H1 (cell line): ENCODE data around the gene SLC35F3. TPM values are rescaled to one million over a fixed set of nuclear protein-coding genes. Genes with fewer than 3 reads are reported as not detected.

Experiments
- CTCF ChIA-PET: fragments of 300-600 bp; sonication (Branson Sonifier 250); formaldehyde crosslinking; loops from one replicate; lab custom pipeline; 2021; ENCODE audit not compliant: partially characterized antibody; lab: Charles Lee
- POLR2A ChIA-PET: fragments of 300-600 bp; sonication (Branson Sonifier 250); formaldehyde crosslinking; loops from one replicate; lab custom pipeline; 2021; ENCODE audit warnings: inconsistent platforms; ENCODE audit not compliant: partially characterized antibody; lab: Charles Lee
- DNase-seq, 2 experiments: peaks; one replicate each; pipeline versions ENCODE4 v3.0.0 to v3.0.0-alpha.2; 2010 to 2022; ENCODE audit warnings: low spot score in 2 of 2, low read depth in 1 of 2, mixed read lengths in 1 of 2
- FAIRE-seq: peaks from 2 replicates; lab custom pipeline; 2011; peaks lifted over from hg19 to GRCh38; lab: Jason Lieb, UNC
- H2AFZ ChIP-seq: 2 replicates; pipeline ENCODE4 v1.8.1; 2012; ENCODE audit warnings: low read length, inconsistent platforms
- H2AK5ac ChIP-seq: 2 replicates; pipeline ENCODE4 v1.6.1; 2013; ENCODE audit warnings: low read depth, low read length
- H2BK120ac ChIP-seq: replicated peaks from 2 replicates; pipeline ENCODE3; 2013; ENCODE audit warnings: low read depth, low read length, inconsistent platforms
- H2BK12ac ChIP-seq: 2 replicates; pipeline ENCODE4 v1.6.1; 2013; ENCODE audit warnings: low read depth, low read length
- H2BK15ac ChIP-seq: 2 replicates; pipeline ENCODE4 v1.6.1; 2013; ENCODE audit warnings: low read length
- H2BK20ac ChIP-seq: 2 replicates; pipeline ENCODE4 v1.6.1; 2013; ENCODE audit warnings: low read length
- H2BK5ac ChIP-seq: 2 replicates; pipeline ENCODE4 v1.6.1; 2013; ENCODE audit warnings: low read depth, low read length
- H3K14ac ChIP-seq: 2 replicates; pipeline ENCODE4 v1.6.1; 2013; ENCODE audit warnings: inconsistent platforms; ENCODE audit not compliant: insufficient read length
- H3K18ac ChIP-seq: 2 replicates; pipeline ENCODE4 v1.6.1; 2013; ENCODE audit warnings: low read length; ENCODE audit errors: extremely low read depth
- H3K23ac ChIP-seq: 2 replicates; pipeline ENCODE4 v1.6.1; 2013; ENCODE audit warnings: inconsistent platforms; ENCODE audit not compliant: insufficient read length
- H3K23me2 ChIP-seq: 2 replicates; pipeline ENCODE4 v1.6.1; 2013; ENCODE audit warnings: low read depth, low read length
- H3K27ac ChIP-seq: 2 replicates; pipeline ENCODE4 v1.6.1; 2011; ENCODE audit warnings: low read depth, low read length, inconsistent platforms
- H3K27me3 ChIP-seq, 4 experiments: replicated peaks in 1 of 4; 1 replicate in 1 of 4; 2 replicates in 3 of 4; pipeline versions ENCODE4 v1.6.1 to v1.8.1; 2011 to 2013; ENCODE audit warnings: low read length in 3 of 4, mild to moderate bottlenecking in 3 of 4, inconsistent platforms in 2 of 4, mixed read lengths in 2 of 4, moderate library complexity in 1 of 4; ENCODE audit not compliant: control insufficient read depth in 3 of 4, insufficient read depth in 3 of 4; ENCODE audit errors: extremely low read depth in 1 of 4
- H3K36me3 ChIP-seq, 4 experiments: 2 replicates each; pipeline versions ENCODE4 v1.6.1 to v1.8.1; 2011 to 2013; ENCODE audit warnings: mild to moderate bottlenecking in 4 of 4, low read length in 3 of 4, moderate library complexity in 2 of 4, control low read depth in 1 of 4, inconsistent platforms in 1 of 4; ENCODE audit not compliant: insufficient read depth in 4 of 4, control insufficient read depth in 2 of 4
- H3K4ac ChIP-seq: replicated peaks from 2 replicates; pipeline ENCODE3; 2013; ENCODE audit warnings: low read length, low read depth, mixed read lengths, inconsistent platforms; ENCODE audit not compliant: insufficient read length
- H3K4me1 ChIP-seq, 4 experiments: replicated peaks in 1 of 4; 1 replicate in 1 of 4; 2 replicates in 3 of 4; pipeline versions ENCODE4 v1.6.1 to v1.8.1; 2011 to 2013; ENCODE audit warnings: low read length in 3 of 4, inconsistent platforms in 2 of 4, mixed read lengths in 1 of 4; ENCODE audit not compliant: insufficient read depth in 4 of 4, control insufficient read depth in 3 of 4
- H3K4me2 ChIP-seq, 2 experiments: 2 replicates each; pipeline versions ENCODE4 v1.6.1 to v1.8.1; 2011 to 2013; ENCODE audit warnings: low read depth in 2 of 2, low read length in 2 of 2, control low read depth in 1 of 2, inconsistent platforms in 1 of 2, mild to moderate bottlenecking in 1 of 2; ENCODE audit not compliant: insufficient read depth in 1 of 2
- H3K4me3 ChIP-seq, 4 experiments: fragments of 200-600, 300-600 bp in 1 of 4; sonication (generic), shearing (Covaris generic), sonication (Bioruptor Twin) in 1 of 4; 2 replicates each; pipeline versions ENCODE4 v1.5.1 to v1.8.1; 2011 to 2016; ENCODE audit warnings: low read length in 4 of 4, low read depth in 3 of 4, control low read depth in 2 of 4, inconsistent platforms in 2 of 4, mild to moderate bottlenecking in 2 of 4, mixed read lengths in 1 of 4, moderate library complexity in 1 of 4; ENCODE audit not compliant: insufficient read depth in 2 of 4; ENCODE audit errors: extremely low read depth in 1 of 4
- H3K56ac ChIP-seq: replicated peaks from 2 replicates; pipeline ENCODE3; 2013; ENCODE audit warnings: low read depth, mild to moderate bottlenecking, mixed read lengths, low read length, inconsistent platforms; ENCODE audit not compliant: insufficient read length
- H3K79me1 ChIP-seq: 2 replicates; pipeline ENCODE4 v1.6.1; 2013; ENCODE audit warnings: low read depth, low read length, control low read depth
- H3K79me2 ChIP-seq, 2 experiments: 2 replicates each; pipeline versions ENCODE4 v1.6.1 to v1.8.1; 2012 to 2013; ENCODE audit warnings: low read length in 2 of 2, mild to moderate bottlenecking in 2 of 2, inconsistent platforms in 1 of 2; ENCODE audit not compliant: insufficient read depth in 2 of 2, control insufficient read depth in 1 of 2
- H3K9ac ChIP-seq, 4 experiments: replicated peaks in 1 of 4; 1 replicate in 1 of 4; 2 replicates in 3 of 4; pipeline versions ENCODE4 v1.6.1 to v1.8.1; 2011 to 2013; ENCODE audit warnings: low read depth in 3 of 4, low read length in 3 of 4, control low read depth in 2 of 4, mild to moderate bottlenecking in 2 of 4, moderate library complexity in 2 of 4, inconsistent platforms in 1 of 4; ENCODE audit errors: extremely low read depth in 1 of 4
- H3K9me3 ChIP-seq, 2 experiments: 2 replicates each; pipeline versions ENCODE4 v1.6.1 to v1.8.1; 2012 to 2013; ENCODE audit warnings: mild to moderate bottlenecking in 2 of 2, moderate library complexity in 2 of 2, control low read depth in 1 of 2, inconsistent platforms in 1 of 2, low read depth in 1 of 2, low read length in 1 of 2, mixed read lengths in 1 of 2; ENCODE audit not compliant: insufficient read depth in 2 of 2
- H4K20me1 ChIP-seq, 2 experiments: replicated peaks in 1 of 2; 2 replicates each; pipeline versions ENCODE3 to v1.8.1; 2011 to 2013; ENCODE audit warnings: inconsistent platforms in 2 of 2, low read length in 2 of 2, mild to moderate bottlenecking in 1 of 2; ENCODE audit not compliant: insufficient read depth in 2 of 2, control insufficient read depth in 1 of 2
- H4K5ac ChIP-seq: 2 replicates; pipeline ENCODE4 v1.6.1; 2013; ENCODE audit warnings: low read length, low read depth, mixed read lengths, inconsistent platforms; ENCODE audit not compliant: insufficient read length
- H4K8ac ChIP-seq: 2 replicates; pipeline ENCODE4 v1.8.0; 2013; ENCODE audit warnings: mild to moderate bottlenecking, moderate library complexity, low read length, inconsistent platforms; ENCODE audit not compliant: insufficient read depth; ENCODE audit errors: extremely low read depth
- H4K91ac ChIP-seq: replicated peaks from 2 replicates; pipeline ENCODE3; 2013; ENCODE audit warnings: low read length, mixed read lengths, inconsistent platforms; ENCODE audit not compliant: insufficient read length
- MAX ChIP-seq: IDR thresholded peaks from 2 replicates; pipeline ENCODE4 v1.6.1; 2012; ENCODE audit warnings: inconsistent platforms
- POLR2A ChIP-seq, 2 experiments: IDR thresholded peaks; 1 replicate in 1 of 2; 2 replicates in 1 of 2; pipeline ENCODE4 v1.6.1; 2011; ENCODE audit warnings: low read depth in 2 of 2, low read length in 2 of 2, mild to moderate bottlenecking in 2 of 2; ENCODE audit errors: control extremely low read depth in 1 of 2
- WGBS, 2 experiments: shearing (Covaris generic) in 1 of 2; methylation state at CpG; one replicate each; pipeline versions ENCODE4 v1.1.6 to v1.1.7; 2013 to 2015; ENCODE audit warnings: low lambda C conversion rate in 2 of 2, mixed read lengths in 2 of 2, inconsistent platforms in 1 of 2, low coverage in 1 of 2, missing lambda C conversion rate in 1 of 2; ENCODE audit not compliant: insufficient replicate concordance in 2 of 2, insufficient coverage in 1 of 2, insufficient read length in 1 of 2; ENCODE audit errors: extremely low coverage in 1 of 2, missing lambda C conversion rate in 1 of 2; 5-methylcytosine and 5-hydroxymethylcytosine counted together
- polyA plus RNA-seq, 7 experiments: library from polyadenylated mRNA; depleted of rRNA in 3 of 7; stranded (reverse) in 5 of 7; unstranded in 2 of 7; fragments of >200 nt in 5 of 7; fragments of 200-250 nt in 2 of 7; gene quantifications; 1 replicate in 5 of 7; 2 replicates in 1 of 7; 4 replicates in 1 of 7; pipeline versions ENCODE4 v1.2.1 to v1.2.3, GENCODE V29; 2011 to 2013; ENCODE audit warnings: missing spikeins in 2 of 7, mixed read lengths in 2 of 7
- total RNA-seq: library from RNA; stranded (reverse); fragmentation: NEBNext Ultra II Directional; extraction: Animal tissue kit (Norgen Biotek cat#: 25700); gene quantifications from 2 replicates; pipeline ENCODE4 v1.2.1, GENCODE V29; 2021

The SLC35F3 gene
- total and polyA plus RNA-seq, 2 of the 8 experiments (the other 6 are each of a cell fraction or from before 2014, with no cell fraction given) = 0.78 to 1.2 TPM

DNA sequence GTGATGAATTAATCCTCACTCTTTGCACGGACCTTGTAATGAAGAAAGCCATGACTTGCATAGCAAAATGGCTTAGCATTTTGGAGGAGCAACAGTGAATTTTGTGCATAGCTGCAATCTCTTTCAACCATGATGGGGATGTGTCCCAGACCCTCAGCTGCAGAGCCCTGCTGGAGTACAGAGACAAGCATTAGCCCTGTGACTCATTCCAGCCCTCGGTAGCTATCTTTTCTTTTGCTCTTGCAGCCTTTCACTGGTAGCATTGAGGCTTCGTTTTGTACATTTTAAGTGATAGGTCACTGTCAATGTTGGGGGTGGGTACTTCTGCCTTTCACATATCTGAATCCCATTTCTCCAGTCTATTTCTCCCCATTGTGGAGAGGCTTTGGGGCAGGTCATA is 58.4 kb downstream of the SLC35F3 start:
- CTCF ChIA-PET = interaction anchor here (0.8 kb wide), 1 partner anchor 45 kb away, joined by 3 read pairs; no protein-coding TSS in a partner anchor

More for the DNA sequence above, 58.4 kb downstream of the SLC35F3 start:
- no peak overlapping the region for H4K5ac ChIP-seq
- FAIRE-seq (no peak), DNase-seq (no peak)
- H3K23me2 ChIP-seq = no peaks in the 10 kb centered on the region
- no peak overlapping the region for H3K14ac ChIP-seq
- no peak overlapping the region for H3K56ac ChIP-seq
- no peak overlapping the region for H2BK120ac ChIP-seq
- H2AK5ac ChIP-seq = no peak overlapping the region
- H2BK20ac ChIP-seq = no peak overlapping the region
- no peaks in the 10 kb centered on the region; a peak in 1 of 8 replicates for H3K36me3 ChIP-seq
- no peak overlapping the region for H3K4me3 ChIP-seq
- H3K9me3 ChIP-seq = peaks cover 0 to 8% of the 10 kb centered on the region in 2 experiments; a peak in 2 of 4 replicates
- H3K27me3 ChIP-seq = no peaks in the 10 kb centered on the region
- H3K9ac ChIP-seq = no peak overlapping the region
- H3K18ac ChIP-seq = no peak overlapping the region
- no peak overlapping the region for H3K4me2 ChIP-seq
- H4K8ac ChIP-seq = no peak overlapping the region
- no peak overlapping the region for H3K27ac ChIP-seq
- no peak overlapping the region for H2AFZ ChIP-seq
- no peak overlapping the region for H3K4ac ChIP-seq
- no peak overlapping the region for H2BK12ac ChIP-seq
- H2BK15ac ChIP-seq = no peak overlapping the region
- no peak overlapping the region for H4K91ac ChIP-seq
- 86% methylated on average over 3 of the region's 3 CpGs; no CpG with 5 or more reads in 1 of the 2 experiments for WGBS, 2 experiments
- POLR2A ChIA-PET = no interaction called here
- no peaks in the 10 kb centered on the region; the same call in 1 of the 2 replicates for H3K79me1 ChIP-seq
- no peaks in the 10 kb centered on the region for H3K79me2 ChIP-seq
- H2BK5ac ChIP-seq = no peak overlapping the region
- TF ChIP-seq POLR2A (IDR thresholded peaks at IDR 0.05; ENCODE audit: control extremely low read depth in 1 of 2, low read depth in 2 of 2, low read length in 2 of 2) = no peak
- TF ChIP-seq MAX = no peak
- no peaks in the 10 kb centered on the region for H3K4me1 ChIP-seq
- H4K20me1 ChIP-seq = no peaks in the 10 kb centered on the region
- H3K23ac ChIP-seq = no peak overlapping the region
